PC-3 (cell line): ENCODE results near the gene SP1. TPM values are rescaled to one million over a fixed set of nuclear protein-coding genes. Genes with fewer than 3 reads are reported as not detected.

Source experiments
- ATAC-seq: fragments of 200-7000 bp; cut with Tn5 transposase; 2 replicates; pipeline ENCODE4 v1.9.1; 2020; ENCODE audit warnings: mild to moderate bottlenecking, moderate library complexity
- BruUV-seq: library from RNA; stranded (reverse); fragments of 400-500 nt; replicated peaks from 2 replicates; lab custom pipeline; 2021; lab: Mats Ljungman, UMichigan
- CTCF ChIA-PET: fragments of 300-600 bp; sonication (Branson Sonifier 250); formaldehyde crosslinking; loops from one replicate; lab custom pipeline; 2022; ENCODE audit warnings: antibody characterized with exemption; lab: Charles Lee
- POLR2A ChIA-PET: fragments of 300-600 bp; sonication (Branson Sonifier 250); formaldehyde crosslinking; loops from one replicate; lab custom pipeline; 2022; ENCODE audit warnings: antibody characterized with exemption; ENCODE audit not compliant: unreplicated experiment; lab: Charles Lee
- DNase-seq: peaks from one replicate; pipeline ENCODE4 v3.0.0-alpha.2; 2015
- H2AFZ ChIP-seq: fragments of 300-600 bp; sonication (generic); 2 replicates; pipeline ENCODE4 v1.6.0; 2016; ENCODE audit warnings: antibody characterized with exemption, low read length
- H3F3A ChIP-seq: fragments of 300-600 bp; sonication (generic); one replicate; pipeline ENCODE4 v1.6.0; 2017; ENCODE audit warnings: antibody characterized with exemption, low read length, control low read depth, mild to moderate bottlenecking; ENCODE audit not compliant: unreplicated experiment
- H3K27ac ChIP-seq: fragments of 300-600 bp; sonication (generic); 2 replicates; pipeline ENCODE4 v1.5.1; 2016; ENCODE audit warnings: mild to moderate bottlenecking, low read length
- H3K27me3 ChIP-seq: fragments of 300-600 bp; sonication (generic); 2 replicates; pipeline ENCODE4 v1.6.1; 2016; ENCODE audit warnings: low read length, mixed read lengths
- H3K36me3 ChIP-seq: fragments of 300-600 bp; sonication (generic); 2 replicates; pipeline ENCODE4 v1.6.1; 2016; ENCODE audit warnings: low read depth, mixed run types, low read length, mixed read lengths
- H3K4me1 ChIP-seq: fragments of 300-600 bp; sonication (generic); 2 replicates; pipeline ENCODE4 v1.5.1; 2016; ENCODE audit warnings: low read length; ENCODE audit not compliant: insufficient read depth
- H3K4me2 ChIP-seq: fragments of 300-600 bp; sonication (generic); 2 replicates; pipeline ENCODE4 v1.6.0; 2016; ENCODE audit warnings: low read length
- H3K4me3 ChIP-seq: fragments of 300-600 bp; sonication (generic); 2 replicates; pipeline ENCODE4 v1.5.1; 2016; ENCODE audit warnings: mild to moderate bottlenecking, low read length, mixed read lengths
- H3K79me2 ChIP-seq: fragments of 300-600 bp; sonication (generic); 2 replicates; pipeline ENCODE4 v1.6.1; 2017; ENCODE audit warnings: low read length, mixed read lengths
- H3K9ac ChIP-seq: fragments of 300-600 bp; sonication (generic); 2 replicates; pipeline ENCODE4 v1.6.0; 2016; ENCODE audit warnings: mild to moderate bottlenecking, low read length
- H3K9me2 ChIP-seq: fragments of 300-600 bp; sonication (generic); replicated peaks from 2 replicates; pipeline ENCODE4 v1.6.1; 2016; ENCODE audit warnings: mixed run types, low read length, mixed read lengths
- H3K9me3 ChIP-seq: fragments of 300-600 bp; sonication (generic); 2 replicates; pipeline ENCODE4 v1.6.1; 2016; ENCODE audit warnings: low read length, mixed read lengths
- H4K20me1 ChIP-seq: fragments of 300-600 bp; sonication (generic); 2 replicates; pipeline ENCODE4 v1.6.1; 2016; ENCODE audit warnings: low read length, mixed read lengths
- CTCF ChIP-seq: fragments of 300-600 bp; sonication (generic); conservative IDR thresholded peaks from 2 replicates; pipeline ENCODE4 v1.5.1; 2017; ENCODE audit warnings: antibody characterized with exemption, low read depth, mild to moderate bottlenecking, low read length
- EZH2 ChIP-seq: fragments of 300-600 bp; sonication (generic); IDR thresholded peaks from one replicate; pipeline ENCODE4 v1.6.1; 2017; ENCODE audit warnings: antibody characterized with exemption, mild to moderate bottlenecking, low read length; ENCODE audit not compliant: unreplicated experiment
- EZH2phosphoT487 ChIP-seq: fragments of 300-600 bp; sonication (generic); IDR thresholded peaks from 2 replicates; pipeline ENCODE4 v1.6.1; 2018; ENCODE audit warnings: mild to moderate bottlenecking, antibody characterized with exemption, low read length, borderline replicate concordance
- intact Hi-C: fragments of 100-400 bp; cut with micrococcal nuclease; formaldehyde crosslinking; loops from 2 replicates; pipeline ENCODE4 v1.9.0; 2023
- total RNA-seq: library from RNA; depleted of rRNA; stranded (reverse); fragments of >200 nt; gene quantifications from 2 replicates; pipeline ENCODE4 v1.2.3, GENCODE V29; 2014

The SP1 gene
- total RNA-seq, 1 experiment from 2014 or later, result 49.7 TPM

- H3K36me3 ChIP-seq, result no peaks in the 10 kb centered on the region
- ChIA-PET CTCF (no interaction called here), POLR2A (no interaction called here)
- no peak within 1 kb of the TSS for H3K4me3 ChIP-seq
- TF ChIP-seq EZH2phosphoT487, result no peak
- no peak for TF ChIP-seq CTCF
- TF ChIP-seq EZH2, result no peak
- H3F3A ChIP-seq, result peaks cover 11% of the 10 kb centered on the region
- no TSS peak for BruUV-seq
- no peak for DNase-seq
- no peak within 1 kb of the TSS for H3K9ac ChIP-seq
- H3K27ac ChIP-seq, result no peak within 1 kb of the TSS
- peaks cover 34% of the 10 kb centered on the region for H3K4me1 ChIP-seq
- no peaks in the 10 kb centered on the region for H3K9me3 ChIP-seq
- H4K20me1 ChIP-seq, result no peaks in the 10 kb centered on the region
- no peak within 1 kb of the TSS for H3K4me2 ChIP-seq
- no peaks in the 10 kb centered on the region for H3K27me3 ChIP-seq
- ATAC-seq, result no peak
- no peaks in the 10 kb centered on the region for H3K9me2 ChIP-seq
- intact Hi-C loops, result no loop called here
- H2AFZ ChIP-seq, result no peak within 1 kb of the TSS
- no peaks in the 10 kb centered on the region for H3K79me2 ChIP-seq
Measured at GRCh38 chr12:53423597-53423996, 43.6 kb downstream of the SP1 start, which contains the start of gene AMHR2. AMHR2 (plus strand) TSS chr12:53423855; CDS start chr12:53423935, 80 bp downstream.

GRCh38 chr12:53424626-53425514, 44.9 kb downstream of the SP1 start:
- no peak for DNase-seq
- Histone ChIP-seq H3K27ac (no peak overlapping the region), H3K27me3 (no peaks in the 10 kb centered on the region), H3K9ac (no peak overlapping the region), H3K4me2 (no peak overlapping the region), H3K4me3 (no peak overlapping the region), H3K36me3 (no peaks in the 10 kb centered on the region), H3K4me1 (peaks cover 38% of the 10 kb centered on the region), H3K79me2 (no peaks in the 10 kb centered on the region), H3F3A (peaks cover 14% of the 10 kb centered on the region), H2AFZ (no peak overlapping the region), H4K20me1 (no peaks in the 10 kb centered on the region), H3K9me2 (no peaks in the 10 kb centered on the region), H3K9me3 (no peaks in the 10 kb centered on the region)
- TF ChIP-seq EZH2, result no peak
- no peak for TF ChIP-seq EZH2phosphoT487
- no peak for TF ChIP-seq CTCF
- BruUV-seq, result no TSS peak
- intact Hi-C loops, result no loop called here
- ChIA-PET CTCF (no interaction called here), POLR2A (no interaction called here)
- ATAC-seq, result no peak
